Measurements from ENCODE around the gene TTLL11.

The TTLL11 gene

DNA sequence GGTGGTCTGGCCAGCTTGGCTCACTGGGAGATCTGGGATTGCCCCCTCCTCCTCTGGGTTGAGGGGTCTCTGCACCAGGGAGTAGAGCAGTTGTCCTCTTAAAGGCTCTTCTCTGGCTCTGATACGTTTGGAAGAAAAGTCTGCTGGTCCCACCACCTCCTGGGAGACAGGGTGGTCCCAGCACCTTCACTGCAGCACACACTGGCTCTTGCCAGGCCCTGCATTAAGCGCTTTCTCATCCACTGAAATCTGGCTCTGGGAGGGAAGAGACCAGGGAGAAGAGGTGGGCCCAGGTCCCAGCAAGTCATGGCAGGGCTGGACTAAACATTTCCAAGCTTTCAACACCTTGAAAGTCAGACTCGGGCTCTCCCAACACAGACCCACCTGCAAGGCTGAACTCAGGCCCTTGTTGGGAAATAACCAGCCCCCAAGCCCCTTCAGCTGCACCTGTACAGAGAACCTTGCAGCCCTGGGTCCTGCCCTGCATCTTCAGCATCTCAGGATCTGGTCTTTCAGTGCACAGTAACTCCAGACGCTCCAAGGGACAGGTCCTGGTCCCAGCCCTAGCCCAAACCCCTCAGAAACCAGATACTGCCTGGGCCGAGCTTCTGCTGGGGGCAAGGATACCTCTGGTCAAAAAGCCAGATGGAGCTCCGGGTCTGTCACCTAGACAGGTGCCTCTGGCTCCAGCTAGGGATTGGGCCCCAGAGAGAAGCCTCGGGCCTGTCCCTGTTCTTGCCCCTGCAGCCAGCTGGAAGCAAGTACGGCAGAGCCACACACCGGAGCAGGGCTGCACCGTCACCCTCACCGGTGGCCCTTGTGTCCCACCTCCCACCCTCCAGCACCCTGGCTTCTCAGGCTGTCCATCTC lies 307.2 kb downstream of the TTLL11 start:
- no peak for DNase-seq (ENCODE audit: low read depth)

DNA sequence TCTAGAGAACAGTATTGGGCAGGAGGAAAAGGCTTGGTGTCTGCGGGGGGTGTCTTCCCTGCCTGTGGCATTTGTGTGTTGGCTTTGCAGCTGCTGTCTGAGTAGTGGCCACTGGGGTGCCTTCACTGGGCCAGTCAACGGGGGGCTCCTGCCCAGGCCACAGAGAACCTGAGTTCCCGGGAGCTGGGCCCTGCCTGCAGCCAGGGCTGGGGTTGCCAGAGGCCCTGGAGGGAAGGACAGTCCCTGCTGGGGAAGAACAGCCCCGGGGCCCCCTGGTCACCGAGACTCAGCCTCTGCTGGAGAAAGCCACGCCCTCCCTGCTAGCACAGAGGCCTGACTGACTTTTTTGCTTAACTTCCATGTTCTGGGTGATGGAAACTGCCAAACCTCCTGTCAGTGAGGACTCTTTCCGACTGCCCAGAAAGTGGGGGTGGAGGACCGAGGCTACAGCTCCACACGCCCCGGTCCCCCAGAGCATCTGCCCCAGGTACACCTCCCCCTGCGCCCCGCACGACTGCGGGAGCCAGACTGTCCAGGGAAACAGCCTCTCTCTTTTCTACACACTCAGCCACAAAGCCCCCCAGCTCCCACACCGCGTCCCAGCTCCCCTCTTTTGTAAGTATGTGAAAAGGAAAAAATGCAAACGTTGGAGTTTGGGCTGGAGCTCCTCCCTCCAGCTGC lies 308.2 kb downstream of the TTLL11 start:
- DNase-seq (ENCODE audit: low read depth), result no peak

DNA sequence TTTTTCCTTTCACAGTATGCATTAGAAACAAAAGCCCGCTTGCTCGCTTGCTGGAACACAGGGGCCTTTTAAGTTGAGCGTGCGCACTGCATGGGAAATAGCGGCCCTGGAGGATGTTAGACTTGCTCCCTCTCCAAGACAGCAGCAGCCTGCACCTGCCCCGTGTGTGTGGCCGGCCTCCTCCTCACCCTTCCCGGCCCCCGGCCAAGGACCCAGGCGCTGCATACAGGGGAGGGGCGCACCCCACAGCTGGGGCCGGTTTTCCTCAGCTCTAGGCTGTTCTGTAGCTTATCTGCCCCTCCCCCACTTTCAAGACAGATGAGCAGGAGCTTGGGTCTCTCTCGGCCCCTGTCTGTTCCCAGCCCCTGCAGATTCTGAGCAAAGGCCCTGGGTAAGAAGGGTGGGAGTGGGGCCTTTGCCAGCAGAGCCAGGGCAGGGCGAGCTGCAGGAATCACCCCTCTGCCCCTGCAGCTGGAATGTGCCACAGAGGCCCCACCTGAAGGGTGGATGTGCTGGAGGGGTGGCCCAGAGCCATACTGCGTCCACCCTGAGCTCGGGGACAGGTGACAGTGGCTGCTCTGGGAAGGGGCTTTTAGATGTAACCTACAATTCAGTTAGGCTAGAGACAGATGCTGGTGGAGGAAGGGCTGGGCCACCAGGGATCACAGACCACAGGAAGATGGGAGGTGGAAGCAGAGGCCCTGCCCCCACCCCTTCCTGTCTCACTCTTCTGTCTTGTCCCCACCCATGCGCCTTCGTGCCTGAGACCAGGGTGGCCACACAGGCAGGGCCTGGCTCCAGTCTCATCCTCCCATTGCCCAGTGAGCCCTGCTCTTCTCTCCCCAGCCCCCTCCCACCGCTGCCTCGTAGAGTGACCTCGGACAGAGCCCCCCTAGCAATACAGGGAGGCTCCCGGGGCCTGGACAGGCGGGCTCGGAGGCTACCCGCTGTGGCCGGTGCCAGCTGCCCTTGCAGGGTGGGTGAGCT lies 309.3 kb downstream of the TTLL11 start:
- no peak for DNase-seq (ENCODE audit: low read depth)

DNA sequence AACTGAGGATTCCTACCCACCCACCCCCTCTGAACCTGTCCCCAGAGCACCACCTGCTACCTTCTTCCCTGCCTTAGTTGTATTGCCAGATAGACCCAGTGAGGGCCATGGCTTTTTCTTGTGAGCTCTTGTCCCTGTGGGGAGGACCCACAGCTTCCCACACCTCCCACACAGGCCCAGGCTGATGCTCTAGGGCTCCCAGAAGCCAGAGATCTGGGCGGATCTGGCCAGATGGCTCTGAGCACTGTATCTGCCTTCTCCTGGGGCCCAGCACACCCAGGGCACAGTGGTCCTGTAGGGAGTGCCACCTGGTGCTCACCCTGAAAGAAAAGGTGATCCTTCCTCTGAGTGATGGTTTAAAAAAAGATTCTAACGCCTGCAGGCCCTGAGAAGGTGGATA lies 310.0 kb downstream of the TTLL11 start:
- no peak for DNase-seq (ENCODE audit: low read depth)

DNA sequence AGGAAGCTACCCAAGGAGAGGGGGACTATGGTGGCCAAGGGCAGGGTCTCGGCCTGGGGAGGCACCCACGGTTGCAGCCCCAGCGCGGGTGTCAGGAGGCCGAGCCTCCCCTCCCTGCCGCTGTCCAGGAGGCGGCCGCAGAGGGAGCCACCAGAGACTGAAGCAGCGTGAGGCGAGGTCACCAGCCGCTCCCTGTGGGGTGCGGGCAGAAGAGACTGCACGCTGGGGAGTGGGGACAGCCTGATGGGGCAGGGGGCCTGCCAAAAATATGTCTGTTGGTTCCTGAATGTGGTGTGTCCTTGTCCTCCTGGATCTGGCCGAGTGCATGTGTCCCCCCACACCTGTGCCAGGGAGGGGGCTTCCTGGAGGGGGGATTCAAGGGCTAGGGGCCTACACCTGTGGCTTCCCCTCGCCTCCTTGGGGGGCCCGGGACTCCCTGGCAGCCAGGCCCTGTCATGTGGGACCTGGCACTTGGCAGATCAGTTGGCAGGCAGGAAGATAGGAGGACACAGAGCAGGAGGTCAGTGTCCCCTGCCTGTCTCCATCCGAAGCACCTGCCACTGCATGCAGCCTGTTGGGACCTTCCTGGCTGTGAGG lies 310.5 kb downstream of the TTLL11 start:
- no peak for DNase-seq (ENCODE audit: low read depth)

DNA sequence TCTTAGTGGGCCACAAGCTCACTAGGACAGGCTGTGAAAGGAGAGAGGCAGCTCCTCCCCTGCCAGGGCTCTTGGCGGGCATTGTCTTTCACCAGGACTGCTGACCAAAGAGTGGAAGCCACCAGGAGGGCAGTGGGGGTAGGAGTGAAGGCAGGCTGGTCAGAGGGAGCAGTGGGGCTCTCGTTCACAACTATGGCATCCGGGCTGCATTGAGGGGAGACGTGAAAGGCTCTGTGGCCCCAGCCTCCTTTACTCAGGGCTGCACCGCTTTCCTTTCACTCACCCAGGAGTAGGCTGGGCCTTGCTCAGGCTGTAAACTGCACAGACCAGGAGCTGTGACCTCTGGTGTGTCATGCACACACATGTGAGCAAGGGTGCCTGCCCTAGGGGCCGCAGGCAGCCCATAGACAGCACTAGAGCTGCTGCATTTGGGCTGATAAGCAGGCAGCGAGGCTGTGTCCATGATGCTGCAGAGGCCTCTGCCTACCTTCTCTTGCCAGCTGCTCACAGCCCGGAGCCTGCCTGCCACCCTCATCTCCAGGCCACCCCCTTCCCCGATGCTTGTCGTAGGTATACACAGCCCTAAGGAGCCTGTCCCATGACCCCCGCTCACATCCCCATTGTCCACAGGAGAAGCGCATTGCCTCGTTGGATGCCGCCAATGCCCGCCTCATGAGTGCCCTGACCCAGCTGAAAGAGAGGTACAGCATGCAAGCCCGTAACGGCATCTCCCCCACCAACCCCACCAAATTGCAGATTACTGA lies 311.2 kb downstream of the TTLL11 start:
- no peak for DNase-seq (ENCODE audit: low read depth)

DNA sequence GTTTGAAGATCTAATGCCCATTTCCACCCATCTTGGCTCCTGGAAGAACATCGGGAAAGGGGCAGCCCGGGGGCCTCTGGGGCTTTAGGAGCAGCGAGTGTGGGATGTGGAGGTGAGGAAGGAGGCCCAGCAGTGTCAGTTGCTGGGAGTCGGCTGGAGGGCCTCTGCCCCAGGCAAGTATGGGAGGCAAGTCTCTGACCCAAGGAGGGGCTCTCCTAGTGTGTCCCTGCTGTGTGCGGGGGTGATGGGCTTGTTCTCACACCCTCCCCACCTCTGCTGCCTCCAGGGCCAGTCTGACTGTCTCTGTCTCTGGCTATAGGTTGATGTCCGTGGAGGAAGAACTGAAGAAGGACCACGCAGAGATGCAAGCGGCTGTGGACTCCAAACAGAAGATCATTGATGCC lies 312.0 kb downstream of the TTLL11 start:
- no peak for DNase-seq (ENCODE audit: low read depth)

DNA sequence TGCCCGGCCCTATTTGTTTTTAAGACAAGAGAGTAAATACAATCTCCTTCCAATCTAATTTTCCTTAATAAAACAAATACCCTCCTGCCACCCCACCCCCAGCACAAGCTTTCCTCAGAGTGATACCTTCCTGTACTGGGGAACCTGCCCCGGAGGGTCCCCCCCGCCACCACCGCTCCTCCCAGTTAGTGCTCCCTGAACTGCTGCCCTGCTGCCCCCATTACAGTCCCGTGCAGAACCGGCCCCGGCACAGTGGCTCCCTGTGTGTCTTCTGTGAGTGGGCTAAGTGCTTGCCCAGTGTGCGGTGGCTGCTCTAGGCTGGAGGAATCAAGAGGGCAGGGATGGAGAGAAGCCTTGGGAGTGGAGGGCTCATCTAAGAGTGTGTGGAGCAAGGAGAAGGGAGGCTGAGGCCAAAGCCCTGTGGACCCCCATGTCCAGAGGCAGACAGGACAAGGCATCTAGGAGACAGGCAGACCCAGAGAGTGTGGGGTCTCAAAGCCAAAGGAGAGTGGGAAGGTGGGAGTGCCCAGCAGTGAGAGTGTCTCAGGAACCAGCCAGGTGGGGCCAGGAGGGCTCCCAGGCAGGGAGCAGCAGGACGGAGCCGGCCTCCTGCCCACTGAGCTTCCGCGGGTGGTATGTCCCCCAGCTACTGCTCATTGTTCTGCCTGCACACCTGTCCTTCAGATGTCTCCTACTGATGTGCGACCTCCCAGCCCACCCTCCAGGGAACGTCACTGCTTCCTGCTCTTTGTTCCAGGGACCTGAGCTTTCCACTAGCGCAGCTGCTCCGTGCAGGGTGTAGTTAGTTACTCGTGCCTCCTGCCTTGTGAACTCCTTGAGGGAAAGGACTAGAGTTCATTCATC lies 312.7 kb downstream of the TTLL11 start:
- no peak for DNase-seq (ENCODE audit: low read depth)

DNA sequence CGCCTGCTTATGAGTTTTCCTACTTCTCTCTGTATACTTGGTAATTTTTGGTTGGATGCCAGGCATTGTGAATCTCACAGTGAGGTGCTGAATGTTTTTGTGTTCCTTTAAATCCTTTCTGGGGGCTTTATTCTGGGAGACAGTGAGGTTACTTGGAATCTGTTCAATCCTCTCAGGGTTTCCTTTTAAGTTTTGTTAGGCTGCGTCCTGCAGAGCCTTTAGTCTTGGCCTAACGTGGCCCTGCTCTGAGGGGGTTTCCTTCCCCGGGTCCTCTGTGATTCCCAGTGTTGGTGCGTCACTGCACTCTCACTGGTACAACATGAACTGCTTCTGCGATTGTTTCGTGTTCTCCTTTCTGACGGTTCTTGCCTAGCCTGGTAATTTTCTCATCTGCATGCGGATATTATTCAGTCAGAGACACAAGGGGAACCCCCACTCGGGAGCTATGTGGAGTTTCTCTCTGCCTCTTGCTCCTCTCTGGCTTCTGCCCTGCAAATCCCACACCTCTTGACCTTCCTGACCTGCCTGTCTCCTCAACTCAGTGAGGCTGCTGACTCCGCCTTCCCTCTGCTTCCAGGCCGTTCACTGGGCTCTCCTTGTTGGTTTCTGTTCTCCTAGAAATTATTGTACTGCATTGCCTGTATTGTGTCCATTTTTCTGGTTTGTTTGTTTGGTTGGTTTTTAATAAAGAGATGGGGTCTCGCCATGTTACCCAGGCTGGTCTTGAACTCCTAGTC lies 313.6 kb downstream of the TTLL11 start:
- no peak for DNase-seq (ENCODE audit: low read depth)

DNA sequence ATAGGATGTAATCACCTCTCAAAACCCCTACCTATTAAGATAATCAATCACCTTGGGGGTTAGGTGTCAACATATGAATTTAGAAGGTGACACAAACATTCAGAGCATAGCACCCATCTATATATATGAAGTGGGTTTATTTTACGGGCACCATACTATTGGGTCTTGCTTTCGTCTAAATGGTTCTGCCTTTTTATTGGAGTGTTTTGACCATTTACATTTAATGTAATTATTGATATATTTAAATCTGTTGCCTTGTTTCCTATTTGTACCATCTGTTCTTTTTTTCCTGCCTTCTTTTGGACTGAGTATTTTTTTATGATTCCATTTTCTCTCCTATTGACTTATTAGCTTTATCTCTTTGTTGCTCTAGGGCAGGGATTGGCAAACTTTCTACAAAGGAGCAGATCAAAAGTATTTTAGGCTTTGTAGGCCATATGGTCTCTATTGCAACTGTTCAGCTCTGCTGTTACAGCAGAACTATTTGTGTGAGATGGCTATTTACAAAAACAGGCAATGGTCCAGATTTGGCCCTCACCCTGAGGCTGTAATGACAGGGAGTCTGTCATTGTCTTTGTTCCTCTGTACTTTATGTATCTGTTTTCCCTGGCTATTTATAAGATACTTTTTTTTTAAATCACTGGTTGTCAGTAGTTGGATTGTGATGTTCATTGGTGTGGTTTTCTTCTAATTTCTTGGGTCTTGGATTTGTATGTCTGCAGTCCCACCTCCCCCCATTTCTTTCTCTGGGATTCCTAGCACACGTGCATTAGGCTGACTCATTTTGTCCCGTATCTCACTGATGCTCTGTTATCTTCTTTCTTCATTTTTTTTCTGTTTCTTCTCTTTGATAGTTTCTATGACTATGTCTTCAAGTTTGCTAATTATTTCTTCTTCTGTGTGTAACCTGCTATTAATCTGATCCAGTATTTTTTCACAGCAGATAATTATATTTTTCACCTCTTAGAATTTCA lies 314.6 kb downstream of the TTLL11 start:
- DNase-seq (ENCODE audit: low read depth), result no peak

DNA sequence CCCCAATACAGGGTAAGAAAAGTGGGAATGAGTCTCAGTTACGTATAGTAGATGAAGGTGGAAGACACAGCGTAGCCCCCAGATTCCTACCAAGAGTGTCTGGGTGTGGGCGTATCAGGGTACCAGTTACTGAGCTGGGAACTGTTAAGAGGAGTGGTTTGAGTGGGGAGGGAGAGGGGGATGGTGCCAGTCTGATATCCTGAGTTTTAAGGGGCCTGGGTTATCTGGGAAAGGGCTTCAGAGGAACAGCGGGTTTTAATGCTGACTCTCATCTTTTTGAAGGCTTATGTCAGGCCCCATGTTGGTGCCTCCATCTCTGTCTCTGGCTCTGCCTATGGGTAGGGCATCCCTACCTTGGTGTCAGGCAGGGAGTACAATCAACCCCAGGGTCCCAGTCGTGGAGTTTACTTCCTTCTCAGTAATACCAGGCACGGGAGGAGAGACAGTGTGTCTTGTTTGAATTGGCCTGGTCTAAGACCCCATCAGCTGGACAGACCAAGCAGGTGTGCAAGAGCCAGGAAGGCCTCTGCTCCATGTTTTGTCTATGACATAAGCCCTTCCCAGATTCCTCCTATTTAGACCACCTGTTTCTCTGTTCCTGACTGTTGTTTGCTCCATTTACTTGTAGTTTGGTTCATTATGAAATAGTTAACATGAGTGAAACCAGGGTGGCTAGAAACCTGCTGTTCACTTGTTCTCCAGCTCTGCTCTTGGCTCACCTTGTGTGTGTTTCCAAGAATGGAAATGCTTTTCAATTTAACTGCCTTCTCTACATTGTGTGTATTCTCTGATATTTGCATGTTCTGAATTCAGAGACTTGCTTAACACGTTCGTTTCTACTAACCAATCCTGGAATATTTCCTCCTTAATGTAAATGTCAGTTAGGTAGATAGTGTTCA lies 316.1 kb downstream of the TTLL11 start:
- no peak for DNase-seq (ENCODE audit: low read depth)

DNA sequence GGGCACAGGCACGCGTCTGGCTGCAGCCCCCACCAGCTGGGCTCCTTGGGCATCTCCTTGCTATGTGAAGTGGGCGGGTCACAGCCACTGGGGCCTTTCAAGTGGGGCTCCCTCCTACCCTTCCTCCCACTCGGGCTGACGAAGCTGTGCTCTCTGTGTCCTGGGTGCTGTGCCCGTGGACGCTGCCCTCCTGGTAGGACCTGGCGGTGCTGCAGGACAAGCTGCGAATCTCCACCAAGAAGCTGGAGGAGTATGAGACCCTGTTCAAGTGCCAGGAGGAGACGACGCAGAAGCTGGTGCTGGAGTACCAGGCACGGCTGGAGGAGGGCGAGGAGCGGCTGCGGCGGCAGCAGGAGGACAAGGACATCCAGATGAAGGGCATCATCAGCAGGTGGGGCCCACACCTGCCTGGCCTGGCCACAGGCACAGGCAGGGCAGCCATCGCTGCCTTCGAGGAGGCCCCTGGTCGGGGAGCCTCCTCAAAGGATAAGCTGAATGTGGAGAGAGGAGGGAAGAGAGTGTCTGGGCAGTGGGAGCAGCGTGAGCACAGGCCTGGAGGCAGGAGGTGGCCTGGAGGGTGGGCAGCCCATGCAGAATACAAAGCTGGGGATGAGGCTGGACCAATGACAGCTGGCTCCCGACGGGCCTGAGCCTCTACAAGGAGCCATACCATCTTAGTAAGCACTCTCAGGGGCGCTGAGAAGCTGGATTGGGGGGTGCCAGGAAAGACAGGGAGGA lies 316.9 kb downstream of the TTLL11 start:
- no peak for DNase-seq (ENCODE audit: low read depth)

DNA sequence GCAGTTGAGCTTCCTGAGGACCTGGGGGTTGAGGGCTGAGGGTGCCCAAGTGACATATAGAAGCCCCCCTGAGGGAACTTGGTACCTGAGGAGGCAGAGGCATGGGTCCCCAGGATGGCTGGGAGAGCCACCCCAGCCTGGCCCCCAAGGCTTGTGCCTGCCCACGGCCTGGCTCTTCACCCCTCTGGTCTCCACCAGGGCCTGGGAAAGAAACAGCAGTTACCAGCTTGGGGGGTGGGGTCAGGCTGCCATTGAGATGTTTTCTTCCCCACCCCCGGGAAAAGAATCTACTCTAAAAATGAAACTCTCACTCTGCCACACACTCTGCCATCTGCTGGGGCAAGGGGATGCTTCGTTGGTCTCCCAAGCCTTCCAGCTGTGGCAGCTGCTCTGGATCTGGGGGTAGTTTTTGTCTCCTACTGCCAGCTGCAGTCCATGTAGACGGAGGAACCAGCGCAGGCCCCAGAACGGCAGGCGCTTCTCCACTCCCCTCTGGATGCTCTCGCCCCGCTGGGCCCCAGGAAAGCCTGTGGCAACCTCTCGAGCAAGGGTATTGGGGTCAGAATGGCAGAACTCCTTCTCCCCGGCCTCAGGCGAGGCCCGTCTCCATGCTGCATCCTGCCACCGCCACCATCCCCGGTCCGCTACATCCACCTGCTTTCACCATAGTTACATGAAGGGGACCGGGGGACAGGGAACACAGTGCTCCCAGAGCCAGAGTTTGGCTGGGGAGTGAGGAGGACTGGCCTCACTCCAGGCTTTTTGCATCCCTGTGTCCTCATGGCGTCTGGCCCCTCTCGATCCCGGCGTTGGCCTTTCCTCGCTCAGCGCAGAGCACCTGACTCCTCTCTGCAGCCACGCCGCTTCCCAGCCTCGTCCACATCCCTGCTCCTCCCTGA lies 318.1 kb downstream of the TTLL11 start:
- DNase-seq (ENCODE audit: low read depth), result no peak

DNA sequence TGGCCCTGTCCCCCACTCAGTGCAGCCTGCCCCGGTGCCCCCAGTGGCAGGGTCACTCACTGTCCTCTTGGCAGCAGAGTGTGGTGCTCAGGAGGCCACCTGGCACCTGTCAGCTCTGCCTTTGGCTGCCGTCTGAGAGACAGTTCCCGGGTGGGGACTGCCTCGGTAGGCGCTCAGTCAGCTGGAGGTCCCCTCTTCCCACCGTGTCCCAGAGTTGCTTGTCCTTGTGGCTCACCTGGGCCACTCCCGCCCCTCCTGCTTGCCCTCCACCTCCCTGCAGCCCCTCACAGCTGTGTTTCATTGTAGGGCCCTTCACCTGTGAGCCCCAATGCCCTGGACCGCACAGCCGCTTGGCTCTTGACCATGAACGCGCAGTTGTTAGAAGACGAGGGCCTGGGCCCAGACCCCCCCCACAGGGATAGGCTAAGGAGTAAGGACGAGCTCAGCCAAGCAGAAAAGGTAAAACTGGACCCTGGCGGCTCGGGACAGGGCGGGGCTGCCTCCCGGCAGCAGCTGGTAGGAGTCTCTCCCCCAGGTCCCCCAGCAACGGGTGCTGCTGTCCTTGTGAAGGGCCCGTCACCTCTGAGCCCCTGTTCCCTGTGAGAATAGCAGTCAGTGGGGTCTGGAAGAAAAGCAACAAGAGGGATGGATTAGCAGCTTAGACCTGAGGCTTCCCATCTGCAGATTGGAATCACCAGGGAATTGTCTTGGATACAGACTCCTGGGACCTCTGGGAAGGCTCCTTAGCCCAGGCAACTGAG lies 319.0 kb downstream of the TTLL11 start:
- no peak for DNase-seq (ENCODE audit: low read depth)

Measured in stimulated activated CD8-positive, alpha-beta memory T cell treated with anti-CD3 and anti-CD28 coated beads, Interleukin-4, amount 100 ng/mL, for 24 hours (primary cell).